ENCODE measurements around the gene ZNF71. TPM values are rescaled to one million over a fixed set of nuclear protein-coding genes. Genes with fewer than 3 reads are reported as not detected.

Gene ZNF71
- polyA plus RNA-seq, 3 donors, result 2.6 to 4.0 (median 4.0) TPM

DNA sequence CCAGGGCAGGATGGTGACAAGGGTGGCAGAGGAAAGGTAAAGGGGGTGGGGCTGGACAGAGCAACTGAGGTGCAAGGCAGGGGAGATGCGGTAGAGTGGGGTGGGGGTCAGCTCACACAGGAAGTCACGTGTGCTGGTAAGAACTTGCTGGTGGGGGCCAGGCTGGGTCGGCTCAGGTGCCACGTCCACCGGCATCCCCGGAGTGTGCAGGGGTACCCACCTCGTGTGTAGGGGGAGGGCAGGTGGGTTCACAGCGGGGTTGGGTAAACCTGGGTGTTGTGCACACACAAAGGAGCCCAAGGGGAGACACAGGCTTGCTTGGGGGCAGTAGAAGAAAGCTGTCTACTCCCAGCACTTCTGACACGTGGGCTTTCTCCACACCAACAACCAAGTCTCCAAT is 73.6 kb downstream of the ZNF71 start:
- no peak overlapping the region for H3K4me3 ChIP-seq (replicated peaks in 1 of 3; ENCODE audit: low read depth in 2 of 3, low read length in 3 of 3)
- no peak overlapping the region for H3K27ac Mint-ChIP-seq
- H3K79me2 ChIP-seq (ENCODE audit: insufficient read depth, low read length), result no peaks in the 10 kb centered on the region
- TF ChIP-seq, protein P1, sequence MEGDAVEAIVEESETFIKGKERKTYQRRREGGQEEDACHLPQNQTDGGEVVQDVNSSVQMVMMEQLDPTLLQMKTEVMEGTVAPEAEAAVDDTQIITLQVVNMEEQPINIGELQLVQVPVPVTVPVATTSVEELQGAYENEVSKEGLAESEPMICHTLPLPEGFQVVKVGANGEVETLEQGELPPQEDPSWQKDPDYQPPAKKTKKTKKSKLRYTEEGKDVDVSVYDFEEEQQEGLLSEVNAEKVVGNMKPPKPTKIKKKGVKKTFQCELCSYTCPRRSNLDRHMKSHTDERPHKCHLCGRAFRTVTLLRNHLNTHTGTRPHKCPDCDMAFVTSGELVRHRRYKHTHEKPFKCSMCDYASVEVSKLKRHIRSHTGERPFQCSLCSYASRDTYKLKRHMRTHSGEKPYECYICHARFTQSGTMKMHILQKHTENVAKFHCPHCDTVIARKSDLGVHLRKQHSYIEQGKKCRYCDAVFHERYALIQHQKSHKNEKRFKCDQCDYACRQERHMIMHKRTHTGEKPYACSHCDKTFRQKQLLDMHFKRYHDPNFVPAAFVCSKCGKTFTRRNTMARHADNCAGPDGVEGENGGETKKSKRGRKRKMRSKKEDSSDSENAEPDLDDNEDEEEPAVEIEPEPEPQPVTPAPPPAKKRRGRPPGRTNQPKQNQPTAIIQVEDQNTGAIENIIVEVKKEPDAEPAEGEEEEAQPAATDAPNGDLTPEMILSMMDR (IDR thresholded peaks at IDR 0.05), result no peak
- 97% methylated on average over 9 of the region's 9 CpGs for WGBS (ENCODE audit: insufficient coverage)
- H3K36me3 Mint-ChIP-seq, result peaks cover 5 to 8% of the 10 kb centered on the region in 2 donors
- H3K9me3 Mint-ChIP-seq, result peaks cover 49 to 80% (median 63%) of the 10 kb centered on the region in 7 donors
- H3K9ac ChIP-seq (ENCODE audit: insufficient read depth, low read length, poor library complexity, severe bottlenecking), result no peak overlapping the region
- H3K36me3 ChIP-seq (replicated peaks in 1 of 2; ENCODE audit: control insufficient read depth in 1 of 2, insufficient read depth in 2 of 2, low read length in 2 of 2), result no peaks in the 10 kb centered on the region
- H3K4me2 ChIP-seq (replicated peaks; ENCODE audit: extremely low read depth, low read length, poor library complexity, severe bottlenecking), result no peak overlapping the region
- H3K27me3 Mint-ChIP-seq (ENCODE audit: low read depth in 3 of 3), result peaks cover 0 to 3% (median 0%) of the 10 kb centered on the region in 3 donors
- H3K4me1 Mint-ChIP-seq, result peaks cover 13% of the 10 kb centered on the region
- peaks cover 60 to 77% of the 10 kb centered on the region in 2 donors for H3K9me3 ChIP-seq (replicated peaks in 1 of 2; ENCODE audit: control insufficient read depth in 1 of 2, insufficient read depth in 1 of 2, low read length in 2 of 2)
- no peak overlapping the region for H3K27ac ChIP-seq (ENCODE audit: low read depth in 1 of 2, low read length in 2 of 2)
- H4K20me1 ChIP-seq (ENCODE audit: insufficient read depth, low read length), result no peaks in the 10 kb centered on the region
- H3K4me3 Mint-ChIP-seq, result no peak overlapping the region
- intact Hi-C loops (cut with micrococcal nuclease), result no loop called here
- H3K4me1 ChIP-seq (ENCODE audit: control insufficient read depth in 1 of 2, insufficient read depth in 2 of 2, low read length in 2 of 2), result peaks cover 12 to 18% of the 10 kb centered on the region in 2 donors
- no peak overlapping the region for H2AFZ ChIP-seq (ENCODE audit: insufficient read depth, low read depth, low read length, poor library complexity, severe bottlenecking)
- H3K27me3 ChIP-seq (ENCODE audit: control insufficient read depth in 2 of 2, insufficient read depth in 2 of 2, low read length in 2 of 2), result no peaks in the 10 kb centered on the region
- no peak for DNase-seq

GRCh38 chr19:56670401-56670960 is 75.4 kb downstream of the ZNF71 start:
- no peaks in the 10 kb centered on the region for H3K27me3 ChIP-seq (ENCODE audit: control insufficient read depth in 2 of 2, insufficient read depth in 2 of 2, low read length in 2 of 2)
- H3K4me2 ChIP-seq (replicated peaks; ENCODE audit: extremely low read depth, low read length, poor library complexity, severe bottlenecking), result peak overlapping the region; percentile 79
- H4K20me1 ChIP-seq (ENCODE audit: insufficient read depth, low read length), result no peaks in the 10 kb centered on the region
- H3K9me3 Mint-ChIP-seq, result peaks cover 31 to 68% (median 49%) of the 10 kb centered on the region in 7 donors
- no peak overlapping the region for H2AFZ ChIP-seq (ENCODE audit: insufficient read depth, low read depth, low read length, poor library complexity, severe bottlenecking)
- H3K36me3 ChIP-seq (replicated peaks in 1 of 2; ENCODE audit: control insufficient read depth in 1 of 2, insufficient read depth in 2 of 2, low read length in 2 of 2), result no peaks in the 10 kb centered on the region
- H3K4me1 Mint-ChIP-seq, result peaks cover 13% of the 10 kb centered on the region
- no peak overlapping the region for H3K27ac Mint-ChIP-seq
- peaks cover 0 to 3% (median 0%) of the 10 kb centered on the region in 3 donors for H3K27me3 Mint-ChIP-seq (ENCODE audit: low read depth in 3 of 3)
- H3K27ac ChIP-seq (ENCODE audit: low read depth in 1 of 2, low read length in 2 of 2), result no peak overlapping the region
- no peak for DNase-seq
- peak overlapping the region in 1 of 2 donors; percentile 88 for H3K4me3 Mint-ChIP-seq
- TF ChIP-seq, protein P1 (IDR thresholded peaks at IDR 0.05), result no peak
- peaks cover 42 to 69% of the 10 kb centered on the region in 2 donors for H3K9me3 ChIP-seq (replicated peaks in 1 of 2; ENCODE audit: control insufficient read depth in 1 of 2, insufficient read depth in 1 of 2, low read length in 2 of 2)
- H3K9ac ChIP-seq (ENCODE audit: insufficient read depth, low read length, poor library complexity, severe bottlenecking), result no peak overlapping the region
- peaks cover 12 to 18% of the 10 kb centered on the region in 2 donors for H3K4me1 ChIP-seq (ENCODE audit: control insufficient read depth in 1 of 2, insufficient read depth in 2 of 2, low read length in 2 of 2)
- WGBS (ENCODE audit: insufficient coverage), result 95% methylated on average over 16 of the region's 17 CpGs
- intact Hi-C loops (cut with micrococcal nuclease), result no loop called here
- no peaks in the 10 kb centered on the region for H3K36me3 Mint-ChIP-seq
- peak overlapping the region in 1 of 3 experiments; percentile 78 for H3K4me3 ChIP-seq (replicated peaks in 1 of 3; ENCODE audit: low read depth in 2 of 3, low read length in 3 of 3)
- no peaks in the 10 kb centered on the region for H3K79me2 ChIP-seq (ENCODE audit: insufficient read depth, low read length)

All from CD14-positive monocyte (primary cell).